ENCODE data around the gene TDP1. TPM values are rescaled to one million over a fixed set of nuclear protein-coding genes. Genes with fewer than 3 reads are reported as not detected.

The TDP1 gene
- total and polyA plus RNA-seq, 10 donors, result 5.9 to 31.2 (median 24.2) TPM

DNA sequence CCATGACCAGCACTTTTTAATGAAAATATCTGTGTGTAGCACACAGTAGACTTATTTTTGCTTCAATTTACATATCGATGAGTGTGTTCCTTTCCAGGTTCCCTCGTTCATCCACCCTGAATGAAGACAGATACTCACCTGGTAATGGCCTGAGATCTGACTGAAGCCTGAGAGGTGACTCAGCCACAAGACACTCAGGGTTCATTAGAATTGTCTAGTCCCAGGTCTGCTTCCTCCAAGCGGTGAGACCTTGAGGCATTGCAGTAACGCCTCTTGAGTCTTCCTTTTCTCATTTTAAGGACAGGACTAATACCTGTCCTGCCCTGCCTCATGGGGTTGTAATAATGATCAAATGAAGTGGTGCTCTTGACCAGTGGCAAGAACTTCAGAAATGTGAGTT is 94.5 kb downstream of the TDP1 start:
- H3K4me1 ChIP-seq, result no peaks in the 10 kb centered on the region
- no peaks in the 10 kb centered on the region for H3K9me3 ChIP-seq
- no peak overlapping the region for H3K27ac ChIP-seq
- peaks cover 0 to 45% (median 17%) of the 10 kb centered on the region in 7 donors for H3K27me3 ChIP-seq (replicated peaks in 1 of 7)
- TF ChIP-seq, protein P1, sequence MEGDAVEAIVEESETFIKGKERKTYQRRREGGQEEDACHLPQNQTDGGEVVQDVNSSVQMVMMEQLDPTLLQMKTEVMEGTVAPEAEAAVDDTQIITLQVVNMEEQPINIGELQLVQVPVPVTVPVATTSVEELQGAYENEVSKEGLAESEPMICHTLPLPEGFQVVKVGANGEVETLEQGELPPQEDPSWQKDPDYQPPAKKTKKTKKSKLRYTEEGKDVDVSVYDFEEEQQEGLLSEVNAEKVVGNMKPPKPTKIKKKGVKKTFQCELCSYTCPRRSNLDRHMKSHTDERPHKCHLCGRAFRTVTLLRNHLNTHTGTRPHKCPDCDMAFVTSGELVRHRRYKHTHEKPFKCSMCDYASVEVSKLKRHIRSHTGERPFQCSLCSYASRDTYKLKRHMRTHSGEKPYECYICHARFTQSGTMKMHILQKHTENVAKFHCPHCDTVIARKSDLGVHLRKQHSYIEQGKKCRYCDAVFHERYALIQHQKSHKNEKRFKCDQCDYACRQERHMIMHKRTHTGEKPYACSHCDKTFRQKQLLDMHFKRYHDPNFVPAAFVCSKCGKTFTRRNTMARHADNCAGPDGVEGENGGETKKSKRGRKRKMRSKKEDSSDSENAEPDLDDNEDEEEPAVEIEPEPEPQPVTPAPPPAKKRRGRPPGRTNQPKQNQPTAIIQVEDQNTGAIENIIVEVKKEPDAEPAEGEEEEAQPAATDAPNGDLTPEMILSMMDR (IDR thresholded peaks at IDR 0.05 in 8 of 11, conservative IDR thresholded peaks at IDR 0.05 in 3 of 11), result no peak
- no peak for TF ChIP-seq POLR2AphosphoS5 (IDR thresholded peaks at IDR 0.05)
- no peak for TF ChIP-seq POLR2A (IDR thresholded peaks at IDR 0.05)
- H3K4me3 ChIP-seq, result no peak overlapping the region
- no peak for DNase-seq
- H3K36me3 ChIP-seq, result peaks cover 0 to 7% (median 0%) of the 10 kb centered on the region in 6 donors
- WGBS, 5 donors, result 85 to 97% (median 92%) methylated on average over 4 of the region's 4 CpGs
- intact Hi-C loops (cut with DNase I; ENCODE audit: low total_unique reads), result no loop called here

DNA sequence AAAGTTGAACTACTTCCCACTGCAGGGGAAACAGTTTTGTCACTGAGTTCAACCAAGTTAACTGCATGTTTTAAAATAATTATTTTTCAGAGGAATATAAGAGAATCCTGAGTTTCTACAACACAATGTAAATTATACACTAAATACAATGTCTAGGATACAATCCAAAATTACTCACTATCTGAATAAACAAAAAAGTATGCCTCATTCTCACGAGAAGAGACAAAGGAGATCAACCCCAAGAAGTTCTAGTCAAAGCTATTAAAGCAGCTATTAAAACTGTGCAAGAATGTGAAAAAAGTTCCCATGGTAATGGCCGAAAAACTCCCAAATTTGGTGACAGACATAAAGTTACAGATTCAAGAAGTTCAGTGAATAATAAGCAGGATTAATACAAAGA is 97.3 kb downstream of the TDP1 start:
- no peaks in the 10 kb centered on the region for H3K36me3 ChIP-seq
- peaks cover 0 to 71% (median 23%) of the 10 kb centered on the region in 7 donors for H3K27me3 ChIP-seq (replicated peaks in 1 of 7)
- no peak for DNase-seq
- H3K4me3 ChIP-seq, result no peak overlapping the region
- H3K4me1 ChIP-seq, result no peaks in the 10 kb centered on the region
- 60 to 75% (median 73%) methylated on average over 2 of the region's 2 CpGs for WGBS, 5 donors
- intact Hi-C loops (cut with DNase I; ENCODE audit: low total_unique reads), result no loop called here
- no peak overlapping the region for H3K27ac ChIP-seq
- TF ChIP-seq, protein P1 (IDR thresholded peaks at IDR 0.05 in 8 of 11, conservative IDR thresholded peaks at IDR 0.05 in 3 of 11), result no peak
- TF ChIP-seq POLR2AphosphoS5 (IDR thresholded peaks at IDR 0.05), result no peak
- no peak for TF ChIP-seq POLR2A (IDR thresholded peaks at IDR 0.05)
- no peaks in the 10 kb centered on the region for H3K9me3 ChIP-seq

DNA sequence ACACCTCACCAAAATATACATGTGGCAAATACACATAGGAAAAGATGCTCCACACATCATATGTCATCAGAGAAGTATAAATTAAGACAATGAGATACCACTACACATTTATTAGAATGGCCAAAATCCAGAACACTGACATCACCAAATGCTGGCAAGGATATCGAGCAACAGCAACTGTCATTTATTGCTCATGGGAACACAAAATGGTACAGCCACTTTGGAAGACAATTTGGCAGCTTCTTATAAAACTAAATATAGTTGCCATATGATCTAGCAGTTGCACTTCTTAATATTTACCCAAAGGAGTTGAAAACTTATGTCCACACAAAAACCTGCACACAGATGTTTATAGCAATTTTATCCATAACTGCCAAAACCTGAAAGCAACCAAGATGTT is 99.1 kb downstream of the TDP1 start:
- H3K4me1 ChIP-seq, result peaks cover 0 to 10% (median 1%) of the 10 kb centered on the region in 6 donors
- no peak overlapping the region for H3K4me3 ChIP-seq
- intact Hi-C loops (cut with DNase I; ENCODE audit: low total_unique reads), result no loop called here
- H3K36me3 ChIP-seq, result no peaks in the 10 kb centered on the region
- no peak for DNase-seq
- TF ChIP-seq POLR2AphosphoS5 (IDR thresholded peaks at IDR 0.05) (no peak), POLR2A (IDR thresholded peaks at IDR 0.05) (no peak)
- TF ChIP-seq, protein P1 (IDR thresholded peaks at IDR 0.05 in 8 of 11, conservative IDR thresholded peaks at IDR 0.05 in 3 of 11), result no peak
- H3K9me3 ChIP-seq, result no peaks in the 10 kb centered on the region
- no peak overlapping the region for H3K27ac ChIP-seq
- 83 to 95% (median 90%) methylated on average over 1 of the region's 1 CpG for WGBS, 5 donors
- peaks cover 0 to 89% (median 34%) of the 10 kb centered on the region in 7 donors for H3K27me3 ChIP-seq (replicated peaks in 1 of 7)

DNA sequence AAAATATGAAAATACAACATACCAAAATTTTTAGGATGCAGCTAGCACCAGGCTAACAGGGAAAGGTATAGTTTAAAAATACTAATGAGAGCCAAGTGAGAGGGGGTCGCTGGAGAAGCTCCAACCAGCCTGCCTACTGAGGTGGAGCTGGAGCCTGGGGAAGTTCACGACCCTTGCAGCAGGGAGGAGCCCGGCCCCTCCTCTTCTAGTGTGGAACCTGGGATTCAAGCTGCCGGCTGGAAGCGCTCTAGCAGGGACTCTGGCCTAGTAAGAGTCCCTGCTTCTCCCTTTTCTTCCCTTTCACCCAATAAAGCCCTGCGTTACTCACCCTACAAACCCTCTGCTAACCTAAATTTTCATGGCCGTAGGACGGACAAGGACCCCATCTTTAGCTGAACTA is 101.1 kb downstream of the TDP1 start:
- DNase-seq, result no peak
- H3K27me3 ChIP-seq (replicated peaks in 1 of 7), result peaks cover 6 to 95% (median 52%) of the 10 kb centered on the region in 7 donors
- WGBS, 5 donors, result 64 to 67% (median 67%) methylated on average over 8 of the region's 8 CpGs
- peaks cover 19 to 30% (median 22%) of the 10 kb centered on the region in 6 donors for H3K4me1 ChIP-seq
- no peak for TF ChIP-seq POLR2A (IDR thresholded peaks at IDR 0.05)
- TF ChIP-seq, protein P1 (IDR thresholded peaks at IDR 0.05 in 8 of 11, conservative IDR thresholded peaks at IDR 0.05 in 3 of 11), result no peak
- TF ChIP-seq POLR2AphosphoS5 (IDR thresholded peaks at IDR 0.05), result no peak
- intact Hi-C loops (cut with DNase I; ENCODE audit: low total_unique reads), result no loop called here
- H3K27ac ChIP-seq, result no peak overlapping the region
- H3K9me3 ChIP-seq, result no peaks in the 10 kb centered on the region
- H3K4me3 ChIP-seq, result no peak overlapping the region
- H3K36me3 ChIP-seq, result no peaks in the 10 kb centered on the region

Data from spleen (tissue), 11 donors.